Gastrocnemius medialis (tissue), 4 donors: ENCODE data around the gene SPPL2A. TPM values are rescaled to one million over a fixed set of nuclear protein-coding genes. Genes with fewer than 3 reads are reported as not detected.
"Not testable (repeated sequence)": the region's sequence is repeated elsewhere in the genome, so short reads cannot be mapped to it uniquely, and the experiment has no call there.

Experiments
- ATAC-seq, 2 donors: fragments of 150-250 bp; one replicate each; pipeline ENCODE4 v1.9.1; 2016
- DNase-seq, 2 donors: peaks; one replicate each; pipeline ENCODE4 v3.0.0-alpha.2; 2019
- H3K27ac ChIP-seq, 4 donors: fragments of 200-600 bp; sonication (generic); 1 replicate in 1 of 4; 2 replicates in 3 of 4; pipeline ENCODE4 v1.5.1; 2016 to 2018; ENCODE audit warnings: mild to moderate bottlenecking in 2 of 4, moderate library complexity in 1 of 4
- H3K27me3 ChIP-seq, 3 donors: fragments of 200-600 bp; sonication (generic) in 2 of 3; 1 replicate in 1 of 3; 2 replicates in 2 of 3; pipeline versions ENCODE4 v1.5.1 to v1.6.0; 2016 to 2019; ENCODE audit warnings: mild to moderate bottlenecking in 1 of 3, moderate library complexity in 1 of 3
- H3K36me3 ChIP-seq, 2 donors: fragments of 200-600 bp; sonication (generic) in 1 of 2; one replicate each; pipeline ENCODE4 v1.5.1; 2017 to 2018
- H3K4me1 ChIP-seq, 2 donors: fragments of 200-600 bp; sonication (generic) in 1 of 2; one replicate each; pipeline ENCODE4 v1.5.1; 2016 to 2017; ENCODE audit warnings: mild to moderate bottlenecking in 2 of 2
- H3K4me3 ChIP-seq, 4 donors: fragments of 200-600 bp; sonication (generic) in 3 of 4; 1 replicate in 1 of 4; 2 replicates in 3 of 4; pipeline ENCODE4 v1.5.1; 2016 to 2019; ENCODE audit warnings: mild to moderate bottlenecking in 2 of 4
- H3K9me3 ChIP-seq, 3 donors: fragments of 200-600 bp; sonication (generic) in 2 of 3; 1 replicate in 1 of 3; 2 replicates in 2 of 3; pipeline ENCODE4 v1.5.1; 2016 to 2019
- CTCF ChIP-seq, 5 experiments: fragments of 450-650 bp in 3 of 5; fragments of 200-600 bp in 2 of 5; sonication (generic) in 2 of 5; IDR thresholded peaks in 4 of 5; conservative IDR thresholded peaks in 1 of 5; 1 replicate in 4 of 5; 2 replicates in 1 of 5; pipeline ENCODE4 v1.5.1; 2016 to 2019; ENCODE audit warnings: antibody characterized with exemption in 5 of 5, mild to moderate bottlenecking in 3 of 5, moderate library complexity in 3 of 5
- POLR2A ChIP-seq, 2 donors: fragments of 450-650 bp; IDR thresholded peaks; one replicate each; pipeline ENCODE4 v1.6.1; 2017; ENCODE audit warnings: antibody characterized with exemption in 2 of 2, mild to moderate bottlenecking in 2 of 2, moderate library complexity in 2 of 2
- in situ Hi-C, 4 donors: fragments of 200-750 bp; cut with MboI; loops; one replicate each; pipeline versions ENCODE4 v1.15.0 to v1.8.0; 2017; ENCODE audit warnings: low sequenced_read_pairs in 4 of 4
- intact Hi-C: fragments of 100-400 bp; cut with DNase I; formaldehyde crosslinking; loops from one replicate; pipeline ENCODE4 v1.15.1; 2023; ENCODE audit warnings: low total_unique reads
- total RNA-seq, 4 donors: library from RNA; depleted of rRNA; stranded (reverse); fragments of >200 nt; gene quantifications; one replicate each; pipeline versions ENCODE4 v1.1.0 to v1.2.3, GENCODE V29; 2016

Gene SPPL2A
- total RNA-seq, result 100 to 1,000 TPM; 577 to 774 (median 620) TPM

GRCh38 chr15:50765195-50765967 lies at the start of gene SPPL2A:
TSS of gene SPPL2A (minus strand) at chr15:50765706. CDS start at chr15:50765533, 173 bp downstream.
- ATAC-seq, result peak; percentile 39 to 42
- TF ChIP-seq POLR2A (IDR thresholded peaks at IDR 0.05) (peak; percentile 96 to 97), CTCF (IDR thresholded peaks at IDR 0.05 in 4 of 5, conservative IDR thresholded peaks at IDR 0.05 in 1 of 5) (peak in 1 of 5 experiments; percentile 5)
- Histone ChIP-seq H3K36me3 (no peaks in the 10 kb centered on the region), H3K4me1 (peaks cover 37 to 46% of the 10 kb centered on the region in 2 donors), H3K27ac (peak within 1 kb of the TSS; percentile 93 to 98 (median 97)), H3K9me3 (no peaks in the 10 kb centered on the region), H3K27me3 (no peaks in the 10 kb centered on the region), H3K4me3 (peak within 1 kb of the TSS; percentile 67 to 81 (median 74))
- intact Hi-C loops (loop anchor here (1.0 to 10.0 kb wide), 4 partner anchors 58 to 411 kb away; partner anchors contain the start of genes GABPB1 and TRPM7), in situ Hi-C loops (loop anchor here in 1 of 4 donors (10.0 kb wide), 1 partner anchor 81 kb away; the partner anchor contains the start of gene TRPM7)
- DNase-seq, result peak; percentile 75 to 87

GRCh38 chr15:50814634-50815033 lies 49.1 kb upstream of the SPPL2A start:
- no peak overlapping the region for H3K4me3 ChIP-seq
- intact Hi-C loops (no loop called here), in situ Hi-C loops (no loop called here)
- H3K27me3 ChIP-seq, result no peaks in the 10 kb centered on the region
- TF ChIP-seq CTCF (IDR thresholded peaks at IDR 0.05 in 4 of 5, conservative IDR thresholded peaks at IDR 0.05 in 1 of 5), result no peak
- no peak for TF ChIP-seq POLR2A (IDR thresholded peaks at IDR 0.05)
- H3K27ac ChIP-seq, result no peak overlapping the region
- H3K9me3 ChIP-seq, result no peaks in the 10 kb centered on the region
- DNase-seq (no peak), ATAC-seq (no peak)
- peaks cover 14% of the 10 kb centered on the region in 2 donors for H3K4me1 ChIP-seq
- no peaks in the 10 kb centered on the region for H3K36me3 ChIP-seq

- TF ChIP-seq CTCF (IDR thresholded peaks at IDR 0.05 in 4 of 5, conservative IDR thresholded peaks at IDR 0.05 in 1 of 5), result no peak
- TF ChIP-seq POLR2A (IDR thresholded peaks at IDR 0.05), result no peak
- ATAC-seq, result no peak
- H3K4me3 ChIP-seq, result no peak overlapping the region
- H3K36me3 ChIP-seq, result no peaks in the 10 kb centered on the region
- in situ Hi-C loops, result no loop called here
- intact Hi-C loops, result no loop called here
- H3K27ac ChIP-seq, result no peak overlapping the region
- no peak for DNase-seq
- peaks cover 7 to 9% of the 10 kb centered on the region in 2 donors for H3K4me1 ChIP-seq
- no peaks in the 10 kb centered on the region for H3K9me3 ChIP-seq
- H3K27me3 ChIP-seq, result no peaks in the 10 kb centered on the region
Observed at GRCh38 chr15:50813865-50814264, 48.4 kb upstream of the SPPL2A start.

- in situ Hi-C loops, result no loop called here
- no peaks in the 10 kb centered on the region for H3K36me3 ChIP-seq
- DNase-seq (no peak), ATAC-seq (no peak)
- peaks cover 7 to 9% of the 10 kb centered on the region in 2 donors for H3K4me1 ChIP-seq
- H3K27me3 ChIP-seq, result no peaks in the 10 kb centered on the region
- no peak overlapping the region for H3K27ac ChIP-seq
- intact Hi-C loops, result no loop called here
- TF ChIP-seq CTCF (IDR thresholded peaks at IDR 0.05 in 4 of 5, conservative IDR thresholded peaks at IDR 0.05 in 1 of 5) (no peak), POLR2A (IDR thresholded peaks at IDR 0.05) (no peak)
- no peaks in the 10 kb centered on the region for H3K9me3 ChIP-seq
- no peak overlapping the region for H3K4me3 ChIP-seq
Observed at GRCh38 chr15:50813089-50813488, 47.6 kb upstream of the SPPL2A start.

GRCh38 chr15:50812181-50812506 lies 46.6 kb upstream of the SPPL2A start:
- H3K4me1 ChIP-seq, H3K36me3 ChIP-seq, ATAC-seq, H3K4me3 ChIP-seq, intact Hi-C loops, H3K27me3 ChIP-seq, DNase-seq, in situ Hi-C loops, H3K27ac ChIP-seq, H3K9me3 ChIP-seq: not testable (repeated sequence)

- H3K27me3 ChIP-seq, H3K9me3 ChIP-seq, DNase-seq, in situ Hi-C loops, intact Hi-C loops, H3K27ac ChIP-seq, ATAC-seq, H3K4me1 ChIP-seq, H3K4me3 ChIP-seq, H3K36me3 ChIP-seq: not testable (repeated sequence)
Observed at GRCh38 chr15:50811461-50812180, 46.1 kb upstream of the SPPL2A start.
